Left cardiac atrium (tissue), 4 donors: ENCODE data around the gene SLC13A1. TPM values are rescaled to one million over a fixed set of nuclear protein-coding genes. Genes with fewer than 3 reads are reported as not detected.
"Not testable (repeated sequence)": the region's sequence is repeated elsewhere in the genome, so short reads cannot be mapped to it uniquely, and the experiment has no call there.

Experiments used
- ATAC-seq, 2 donors: fragments of 200-7000 bp; cut with Tn5 transposase; one replicate each; pipeline ENCODE4 v1.9.1; 2020; ENCODE audit warnings: mild to moderate bottlenecking in 2 of 2, moderate library complexity in 2 of 2
- DNase-seq: peaks from one replicate; pipeline ENCODE4 v3.0.0-alpha.2; 2020
- intact Hi-C, 2 donors: fragments of 100-400 bp; cut with DNase I; formaldehyde crosslinking; loops; one replicate each; pipeline versions ENCODE4 v1.14.1 to v1.15.1; 2022 to 2023
- total RNA-seq, 2 donors: library from RNA; stranded (reverse); fragmentation: NEBNext Ultra II Directional; extraction: Animal tissue kit (Norgen Biotek cat#: 25700); gene quantifications; one replicate each; pipeline ENCODE4 v1.2.1, GENCODE V29; 2021
- donor health status: DM: no; HTN: yes; CAD: no.
- donor health status: DM: no; HTN: yes; CAD: no; lungs with severe emphysema.
- donor health status: DM: yes; HTN: yes; CAD: no.
- donor health status: Dilated cardiomyopathy.

The SLC13A1 gene
- total RNA-seq, 2 donors from 2014 or later, result not detected

DNA sequence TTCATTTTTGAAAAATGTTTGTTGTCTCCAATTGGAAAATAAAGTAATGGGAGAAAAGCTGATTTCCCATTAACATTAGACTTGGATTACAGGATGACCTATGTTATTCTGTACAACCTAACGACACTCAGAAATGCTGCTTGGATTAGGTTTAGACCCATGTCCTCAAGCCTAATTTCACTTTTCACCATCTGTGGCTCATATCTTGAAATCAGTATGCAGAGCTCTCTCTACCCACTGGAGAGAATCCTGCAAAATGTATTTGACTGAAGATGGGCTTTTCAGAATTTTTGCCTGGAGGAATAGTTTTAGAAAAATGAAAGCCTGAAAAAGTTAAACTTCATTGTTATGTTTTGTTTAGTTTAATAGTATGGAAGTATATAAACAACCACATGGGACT lies 63.8 kb downstream of the SLC13A1 start:
- intact Hi-C loops, result no loop called here
- no peak for ATAC-seq
- DNase-seq, result no peak

DNA sequence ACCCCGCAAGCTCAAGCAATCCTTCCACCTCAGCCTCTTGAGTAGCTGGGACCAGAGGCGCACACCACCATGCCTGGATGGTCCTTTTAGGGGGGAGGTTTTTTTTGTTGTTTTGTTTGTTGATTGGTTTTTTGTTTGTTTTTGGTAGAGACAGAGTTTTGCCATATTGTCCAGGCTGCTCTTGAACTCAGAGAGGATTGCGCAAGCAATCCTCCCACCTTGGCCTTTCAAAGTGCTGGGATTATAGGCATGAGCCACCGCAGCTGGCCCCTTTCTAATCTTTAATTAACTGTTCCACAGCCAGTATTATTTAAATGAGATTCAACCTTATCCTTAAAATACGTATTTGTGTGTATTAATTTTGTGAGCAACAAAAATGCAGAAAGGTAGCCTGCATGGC lies 65.8 kb downstream of the SLC13A1 start:
- DNase-seq (no peak), ATAC-seq (no peak)
- intact Hi-C loops, result no loop called here

DNA sequence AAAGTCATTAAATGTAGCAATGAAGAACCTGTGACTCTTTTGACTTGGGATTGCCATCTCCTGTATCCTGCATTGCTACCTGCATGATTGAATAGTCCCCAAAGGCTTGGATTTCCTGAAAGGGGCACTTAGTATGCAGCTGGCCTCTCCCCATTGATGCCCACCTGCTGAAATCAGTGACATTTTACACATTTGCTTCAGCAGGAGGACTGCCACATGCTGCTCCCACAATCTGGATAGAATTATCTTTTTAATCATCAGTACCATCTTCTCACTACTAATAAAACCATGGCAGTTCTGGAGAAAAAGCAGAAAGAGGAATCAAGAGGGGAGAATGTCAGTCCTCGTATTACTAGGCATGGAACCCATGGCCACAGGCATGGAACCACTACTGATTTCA lies 67.8 kb downstream of the SLC13A1 start:
- ATAC-seq, result no peak
- intact Hi-C loops, result no loop called here
- DNase-seq, result no peak

DNA sequence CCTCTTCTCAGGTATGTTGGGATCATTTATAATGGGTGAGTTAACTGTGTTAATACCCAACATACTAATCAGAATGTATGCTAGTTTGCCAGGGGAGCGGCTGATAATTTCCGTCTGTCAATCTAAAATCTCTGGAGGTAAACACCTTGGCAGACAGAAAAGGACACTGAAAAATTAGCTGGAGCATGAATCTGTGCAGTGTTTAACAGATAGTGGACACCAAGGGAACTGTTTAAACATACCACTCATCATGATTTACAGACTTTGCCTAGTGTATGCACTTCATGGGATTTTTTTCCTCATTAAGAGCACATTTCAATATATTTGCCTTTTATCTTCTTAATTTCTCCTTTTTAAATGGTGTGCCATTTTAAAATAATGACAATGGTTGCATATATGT lies 68.2 kb downstream of the SLC13A1 start:
- ATAC-seq (no peak), DNase-seq (no peak)
- intact Hi-C loops, result no loop called here

DNA sequence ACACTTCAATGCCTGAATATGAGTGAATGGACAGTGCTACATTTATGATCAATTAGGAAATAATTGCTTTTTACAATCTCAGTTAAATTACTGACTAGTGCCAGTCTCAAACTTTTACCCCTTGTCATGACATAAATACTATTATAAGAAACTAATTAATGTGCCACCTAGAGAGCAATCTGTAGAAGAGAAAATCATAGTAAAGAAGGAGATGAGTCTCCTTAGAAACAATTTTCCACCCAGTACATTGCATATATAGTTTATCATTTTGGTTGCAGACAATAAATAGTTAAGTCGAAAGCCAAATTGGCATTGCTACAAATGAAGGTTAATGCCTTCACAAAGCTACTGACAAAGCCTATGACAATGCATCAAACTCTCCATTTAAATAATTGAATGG lies 68.6 kb downstream of the SLC13A1 start:
- DNase-seq, result no peak
- intact Hi-C loops, result no loop called here
- ATAC-seq, result no peak

DNA sequence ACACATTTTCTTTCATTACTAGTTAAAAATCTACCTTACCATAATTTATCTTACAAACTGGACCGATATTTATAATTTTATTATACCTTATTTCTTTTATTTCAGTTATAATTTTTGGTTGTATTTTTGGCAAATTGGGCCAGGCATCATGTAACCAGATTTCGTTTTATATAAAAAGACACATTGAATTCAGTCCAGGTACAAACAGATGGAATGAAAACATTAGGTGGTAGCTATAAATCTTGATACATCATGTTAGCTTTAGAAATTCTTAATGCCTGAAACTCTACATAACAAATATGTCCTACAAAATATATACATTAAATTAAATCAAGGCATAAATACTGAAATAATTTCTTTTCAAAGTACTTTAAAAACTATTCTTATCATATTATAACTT lies 73.1 kb downstream of the SLC13A1 start:
- DNase-seq, result no peak
- intact Hi-C loops, result no loop called here
- no peak for ATAC-seq

DNA sequence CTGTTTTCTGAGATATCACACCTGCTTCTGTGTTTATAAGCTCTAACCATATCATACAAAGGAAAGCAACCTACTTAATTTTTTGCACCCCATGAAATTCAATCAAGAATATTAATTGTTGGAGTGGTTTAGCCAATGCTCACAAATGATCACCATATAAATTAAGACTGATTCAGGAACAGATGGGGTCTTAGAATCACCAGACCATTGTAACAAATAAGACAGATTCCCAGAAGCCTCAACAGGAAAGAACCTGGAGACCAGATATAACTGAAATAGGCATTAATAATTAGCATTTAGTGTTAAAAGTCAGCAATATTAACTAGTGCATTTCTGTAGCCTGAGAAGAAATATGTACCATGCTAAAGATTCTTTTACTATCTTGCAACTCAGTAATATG lies 73.6 kb downstream of the SLC13A1 start:
- DNase-seq (no peak), ATAC-seq (no peak)
- intact Hi-C loops, result no loop called here

DNA sequence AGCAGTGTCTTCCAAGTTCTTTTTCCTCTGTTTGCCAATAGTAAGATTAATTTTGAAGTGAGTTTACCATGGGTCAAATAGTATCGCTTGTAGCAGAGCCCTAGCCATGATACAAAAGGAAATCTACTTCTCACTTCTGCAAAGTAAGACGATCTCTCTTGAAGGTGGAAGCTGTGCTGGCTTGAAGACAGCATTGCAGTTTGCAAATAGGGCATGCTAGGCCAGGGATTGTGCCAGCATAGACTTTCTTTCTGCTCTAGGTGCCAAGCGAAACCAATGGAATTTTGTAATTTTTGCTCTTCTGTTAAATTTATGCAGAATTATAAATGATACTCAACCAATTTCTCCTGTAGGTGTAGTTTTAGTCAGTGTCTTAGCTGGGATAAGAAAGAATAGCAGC lies 74.5 kb downstream of the SLC13A1 start:
- no peak for DNase-seq
- intact Hi-C loops, result no loop called here
- no peak for ATAC-seq

DNA sequence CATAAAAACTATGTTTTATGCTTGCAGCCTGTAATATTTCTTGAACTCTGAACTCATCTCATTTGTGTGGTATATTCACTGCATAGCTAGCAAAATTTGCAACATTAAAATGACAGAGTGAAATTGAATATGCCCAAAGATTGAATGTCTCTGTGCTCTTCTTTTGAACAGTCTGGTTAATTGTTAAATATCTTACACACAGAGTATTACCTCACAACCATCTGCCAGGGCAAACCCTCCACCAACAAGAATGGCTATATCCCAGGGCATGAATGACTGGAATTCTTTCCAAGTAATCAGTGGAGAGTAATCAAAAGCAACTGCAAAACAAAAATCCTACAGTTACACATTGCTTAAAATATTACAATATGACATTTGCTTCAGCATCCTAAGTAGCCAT lies 76.9 kb downstream of the SLC13A1 start:
- no peak for ATAC-seq
- no peak for DNase-seq
- intact Hi-C loops, result no loop called here

DNA sequence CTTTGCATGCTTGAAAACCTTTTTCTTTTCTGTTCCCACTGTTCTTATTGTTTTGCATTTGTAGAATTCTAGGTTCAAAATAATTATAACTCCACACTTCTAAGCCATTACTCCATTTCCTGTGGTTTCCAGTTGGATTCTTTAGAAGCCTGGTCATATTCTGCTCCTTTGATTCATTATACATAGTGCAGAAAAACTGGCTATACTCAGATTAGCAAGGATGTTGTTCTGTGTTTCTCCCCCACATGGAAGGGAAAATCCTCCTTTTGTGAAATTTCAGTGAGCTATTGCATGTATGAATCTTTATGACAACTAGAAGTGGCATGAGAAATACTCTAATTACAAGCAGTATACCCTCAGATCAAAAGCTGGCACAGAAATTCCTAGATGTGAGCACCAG lies 79.5 kb downstream of the SLC13A1 start:
- ATAC-seq, result no peak
- intact Hi-C loops, result no loop called here
- no peak for DNase-seq

DNA sequence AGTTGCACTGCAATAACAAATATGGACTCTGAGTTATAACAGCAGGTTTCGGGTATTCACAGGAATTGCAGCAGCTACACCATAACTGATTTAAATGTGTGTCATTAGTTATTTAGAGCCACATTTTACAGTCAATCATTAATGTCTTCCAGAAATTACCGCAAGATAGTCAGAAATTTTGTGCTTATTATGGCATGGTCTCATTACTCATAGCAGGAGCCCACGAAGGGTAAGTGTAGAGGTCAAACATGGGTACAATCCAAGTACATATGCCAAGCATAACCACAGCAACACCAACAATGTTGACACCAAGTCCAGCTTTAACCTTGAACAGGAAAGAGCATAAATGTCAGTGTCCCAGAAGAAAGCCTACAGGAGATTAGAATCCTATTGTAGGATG lies 84.4 kb downstream of the SLC13A1 start:
- intact Hi-C loops, result no loop called here
- DNase-seq, result no peak
- no peak for ATAC-seq

DNA sequence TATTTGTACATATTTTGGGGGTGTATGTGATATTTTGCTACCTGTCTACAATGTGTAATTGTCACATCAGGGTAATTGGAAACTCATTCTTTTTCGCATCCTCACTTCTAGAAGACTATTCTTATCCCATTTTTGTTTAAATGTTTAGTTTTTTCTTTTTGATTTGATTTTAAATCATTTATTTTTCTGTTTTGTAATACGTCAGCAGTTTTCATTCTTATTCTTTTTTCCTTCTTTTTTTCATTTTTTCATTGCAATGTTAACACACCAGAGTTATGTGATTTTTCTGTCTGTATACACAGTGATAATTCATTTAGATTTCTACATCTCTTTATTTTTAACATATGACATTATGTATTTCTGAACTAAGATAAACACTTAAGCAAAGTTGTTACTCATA lies 85.5 kb downstream of the SLC13A1 start:
- no peak for ATAC-seq
- intact Hi-C loops, result no loop called here

DNA sequence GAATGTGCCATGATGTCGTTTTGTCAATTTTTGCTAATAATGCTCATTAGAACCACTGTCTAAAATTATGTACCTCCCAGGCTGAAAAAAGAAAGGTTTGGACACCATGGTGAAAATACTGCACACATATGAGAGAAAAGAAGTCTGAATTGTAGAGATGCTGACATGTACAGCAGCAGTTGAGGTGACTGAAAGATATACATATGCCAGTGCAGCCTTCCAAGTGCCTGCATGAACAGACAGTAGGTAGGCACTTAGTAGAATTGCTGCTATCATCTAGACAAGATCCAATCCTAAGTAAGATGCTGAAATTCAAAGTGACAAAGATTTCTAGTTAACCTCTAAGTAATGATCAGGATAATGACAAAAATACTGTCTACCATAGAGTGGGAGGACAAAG lies 86.9 kb downstream of the SLC13A1 start:
- ATAC-seq, result no peak
- DNase-seq, result no peak
- intact Hi-C loops, result no loop called here

More for the DNA sequence above, 85.5 kb downstream of the SLC13A1 start:
- no peak for DNase-seq

DNA sequence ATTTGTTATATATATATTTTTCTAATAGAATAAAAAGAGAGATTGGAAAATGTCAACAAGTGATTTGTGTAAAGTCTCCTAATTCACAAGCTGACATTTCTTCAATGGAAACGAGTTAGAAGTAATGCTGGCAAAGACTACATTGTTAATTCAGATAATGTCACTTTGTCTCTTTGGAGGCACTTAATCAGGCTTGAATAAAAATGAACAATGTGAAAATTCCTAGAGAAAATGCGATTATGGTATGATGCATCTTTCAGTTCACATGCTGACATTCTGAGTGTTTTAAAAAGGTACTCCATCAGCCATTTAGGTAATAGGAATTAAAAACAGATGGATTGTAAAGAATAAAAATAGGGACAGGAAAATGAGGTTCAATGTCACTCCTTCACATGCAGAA lies 100.1 kb downstream of the SLC13A1 start:
- ATAC-seq (no peak), DNase-seq (no peak)
- intact Hi-C loops, result no loop called here

DNA sequence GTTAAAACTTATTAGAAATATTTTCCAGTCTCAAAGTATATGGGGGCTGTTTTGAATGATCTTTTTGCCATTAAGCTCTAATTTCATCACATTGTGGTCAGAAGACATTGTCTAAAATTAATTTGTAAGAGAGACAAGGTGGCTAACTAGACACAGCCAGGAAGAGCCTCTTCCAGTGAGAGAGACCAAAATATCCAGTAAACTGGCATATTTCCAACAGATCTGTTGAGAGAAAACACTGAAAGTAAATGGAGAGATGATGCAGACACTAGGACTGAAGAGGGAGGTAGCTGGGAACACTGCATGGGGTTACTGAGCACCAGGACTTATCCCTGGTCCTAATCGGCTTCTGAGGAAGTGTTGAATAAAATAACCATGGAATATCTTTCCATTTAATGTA lies 102.8 kb downstream of the SLC13A1 start:
- ATAC-seq, result no peak
- no peak for DNase-seq
- intact Hi-C loops, result no loop called here

DNA sequence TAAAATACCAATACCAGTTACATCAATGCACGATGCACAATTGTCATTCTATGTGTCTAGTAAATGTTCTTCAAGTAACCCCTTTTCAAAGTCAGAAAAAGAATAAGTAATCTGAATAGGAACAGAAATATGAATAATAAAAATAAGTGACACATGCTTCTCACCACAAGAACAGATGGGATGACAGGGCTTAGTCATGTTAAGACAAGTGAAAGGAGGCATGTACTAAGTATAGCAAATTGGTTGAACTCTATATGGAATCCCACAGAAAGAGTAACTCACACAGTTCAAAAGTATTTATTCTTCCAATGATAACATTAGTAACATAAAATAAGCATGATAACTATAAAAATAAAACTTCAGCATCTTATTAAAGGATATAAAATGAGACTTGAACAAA lies 103.3 kb downstream of the SLC13A1 start:
- ATAC-seq (no peak), DNase-seq (no peak)
- intact Hi-C loops, result no loop called here

DNA sequence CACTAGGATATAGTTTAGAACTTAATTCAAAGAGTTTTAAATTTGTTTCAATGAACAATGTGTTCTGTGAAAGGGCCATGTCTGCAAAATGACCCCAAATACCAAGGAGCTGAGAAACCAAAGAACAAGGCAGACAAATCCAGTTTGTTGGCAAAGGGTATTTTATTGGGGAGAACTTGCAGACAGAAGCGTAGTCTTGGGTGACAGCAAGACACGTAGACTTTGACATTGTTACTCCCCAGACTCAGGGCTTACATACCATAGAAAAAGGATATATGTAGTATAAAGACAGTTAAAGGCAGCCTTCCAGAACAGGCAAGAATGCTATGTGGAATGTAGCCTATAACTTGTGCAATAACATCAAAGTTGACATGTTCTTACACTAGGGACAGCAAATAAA lies 109.3 kb downstream of the SLC13A1 start:
- no peak for ATAC-seq
- DNase-seq, result no peak
- intact Hi-C loops, result no loop called here

DNA sequence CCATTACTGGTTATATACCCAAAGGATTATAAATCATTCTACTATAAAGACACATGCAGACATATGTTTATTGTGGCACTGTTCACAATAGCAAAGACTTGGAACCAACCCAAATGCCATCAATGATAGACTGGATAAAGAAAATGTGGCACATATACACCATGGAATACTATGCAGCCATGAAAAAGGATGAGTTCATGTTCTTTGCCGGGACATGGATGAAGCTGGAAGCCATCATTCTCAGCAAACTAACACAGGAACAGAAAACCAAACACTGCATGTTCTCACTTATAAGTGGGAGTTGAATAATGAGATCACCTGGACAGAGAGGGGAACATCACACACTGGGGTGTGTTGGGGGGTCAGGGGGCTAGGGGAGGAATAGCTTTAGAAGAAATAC lies 112.9 kb downstream of the SLC13A1 start:
- ATAC-seq, intact Hi-C loops, DNase-seq: not testable (repeated sequence)

DNA sequence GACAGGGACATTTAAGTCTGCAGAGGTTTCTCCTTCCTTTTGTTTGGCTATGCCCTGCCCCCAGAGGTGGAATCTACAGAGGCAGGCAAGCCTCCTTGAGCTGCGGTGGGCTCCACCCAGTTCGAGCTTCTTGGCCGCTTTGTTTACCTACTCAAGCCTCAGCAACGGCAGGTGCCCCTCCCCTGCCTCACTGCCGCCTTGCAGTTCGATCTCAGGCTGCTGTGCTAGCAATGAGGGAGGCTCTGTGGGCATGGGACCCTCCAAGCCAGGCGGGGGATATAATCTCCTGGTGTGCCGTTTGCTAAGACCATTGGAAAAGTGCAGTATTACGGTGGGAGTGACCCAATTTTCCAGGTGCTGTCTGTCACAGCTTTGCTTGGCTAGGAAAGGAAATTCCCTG lies 114.9 kb downstream of the SLC13A1 start:
- ATAC-seq, intact Hi-C loops, DNase-seq: not testable (repeated sequence)

DNA sequence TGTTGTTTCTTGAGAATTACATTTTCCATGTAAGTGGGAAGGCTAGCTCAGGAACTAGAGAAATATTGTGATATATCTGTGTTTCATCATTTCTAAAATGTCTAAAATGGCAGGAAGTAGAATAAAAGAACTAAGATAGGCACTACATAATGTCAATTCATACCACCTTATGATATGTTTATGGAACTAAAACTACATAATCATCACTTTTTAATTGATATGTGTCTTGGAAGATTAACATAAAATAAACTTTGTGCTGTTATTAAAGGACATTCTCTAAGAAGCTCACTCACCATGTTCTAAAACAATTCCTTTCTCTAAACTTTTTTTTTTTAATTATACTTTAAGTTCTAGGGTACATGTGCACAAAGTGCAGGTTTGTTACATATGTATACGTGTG lies 120.7 kb downstream of the SLC13A1 start:
- no peak for ATAC-seq
- DNase-seq, result no peak
- intact Hi-C loops, result no loop called here

DNA sequence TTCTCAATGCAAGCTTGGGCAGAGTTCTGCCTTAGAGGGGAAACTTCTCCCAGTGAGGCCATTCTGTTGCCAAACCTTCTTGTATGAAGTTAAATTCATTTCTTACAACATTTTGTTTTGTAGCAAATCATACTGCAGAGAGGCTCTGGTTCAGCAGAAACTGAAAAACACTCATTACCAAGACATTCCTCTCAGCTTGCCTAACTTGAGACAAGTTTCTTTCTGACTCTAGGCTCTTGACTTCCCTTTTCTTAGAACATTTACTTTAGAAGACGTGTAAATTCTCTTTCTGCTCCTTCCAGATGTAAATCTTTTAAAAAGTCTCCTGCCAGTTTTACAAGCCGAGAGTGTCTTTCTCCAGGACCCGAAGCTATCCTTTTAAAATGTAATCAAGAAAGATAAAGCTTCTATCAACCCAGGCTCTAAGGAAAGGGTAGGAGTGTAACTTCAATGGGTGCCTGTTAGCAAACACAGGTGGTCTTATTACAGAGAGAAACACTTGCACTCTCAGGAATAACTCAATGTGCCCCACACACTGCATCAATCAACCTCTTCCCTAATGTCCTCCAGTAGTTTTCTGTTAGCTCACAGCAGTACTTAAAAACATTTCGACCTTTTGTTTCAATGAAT lies 123.8 kb downstream of the SLC13A1 start:
- ATAC-seq, result no peak
- DNase-seq, result no peak
- intact Hi-C loops, result no loop called here

DNA sequence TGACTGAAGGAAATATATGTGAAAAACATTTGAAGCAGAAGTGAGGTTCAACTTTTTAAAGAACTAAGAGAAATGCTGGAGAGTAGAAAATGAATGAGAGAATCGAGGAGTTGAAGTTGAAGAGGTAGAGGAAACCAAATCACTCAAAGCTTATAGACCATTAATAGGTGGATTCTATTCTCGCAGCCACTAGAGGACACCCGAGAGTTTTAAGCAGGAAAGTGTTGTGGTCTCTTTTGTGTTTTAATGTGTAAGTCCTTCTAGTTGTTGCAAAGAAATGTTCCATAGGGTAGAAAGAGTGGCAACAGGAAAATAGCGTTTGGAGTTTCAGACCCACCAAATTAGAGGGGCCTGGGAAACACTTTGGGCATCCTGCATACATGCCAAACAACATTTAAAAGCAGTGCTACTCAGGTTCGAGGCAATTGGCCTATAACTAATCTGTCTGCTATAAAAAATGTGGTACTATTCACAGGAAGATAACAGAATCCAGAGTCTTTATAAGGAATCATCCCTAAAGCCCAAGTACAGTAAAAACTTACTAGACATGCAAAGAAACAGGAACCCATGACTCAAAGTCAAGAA lies 129.0 kb downstream of the SLC13A1 start:
- ATAC-seq, result no peak
- intact Hi-C loops, result no loop called here

More for the DNA sequence above, 129.0 kb downstream of the SLC13A1 start:
- DNase-seq, result no peak
